CD4-positive, alpha-beta T cell treated with Interleukin-2 at 100 ng/mL for 4 hours (primary cell): ENCODE data around the gene ADRA1B.

ENCODE experiments used
- DNase-seq: peaks from one replicate; pipeline ENCODE4 v3.0.0-alpha.2; 2020; ENCODE audit warnings: low spot score

Gene ADRA1B

GRCh38 chr5:159901772-159902171 lies 14.5 kb upstream of the ADRA1B start:
- no peak for DNase-seq

DNA sequence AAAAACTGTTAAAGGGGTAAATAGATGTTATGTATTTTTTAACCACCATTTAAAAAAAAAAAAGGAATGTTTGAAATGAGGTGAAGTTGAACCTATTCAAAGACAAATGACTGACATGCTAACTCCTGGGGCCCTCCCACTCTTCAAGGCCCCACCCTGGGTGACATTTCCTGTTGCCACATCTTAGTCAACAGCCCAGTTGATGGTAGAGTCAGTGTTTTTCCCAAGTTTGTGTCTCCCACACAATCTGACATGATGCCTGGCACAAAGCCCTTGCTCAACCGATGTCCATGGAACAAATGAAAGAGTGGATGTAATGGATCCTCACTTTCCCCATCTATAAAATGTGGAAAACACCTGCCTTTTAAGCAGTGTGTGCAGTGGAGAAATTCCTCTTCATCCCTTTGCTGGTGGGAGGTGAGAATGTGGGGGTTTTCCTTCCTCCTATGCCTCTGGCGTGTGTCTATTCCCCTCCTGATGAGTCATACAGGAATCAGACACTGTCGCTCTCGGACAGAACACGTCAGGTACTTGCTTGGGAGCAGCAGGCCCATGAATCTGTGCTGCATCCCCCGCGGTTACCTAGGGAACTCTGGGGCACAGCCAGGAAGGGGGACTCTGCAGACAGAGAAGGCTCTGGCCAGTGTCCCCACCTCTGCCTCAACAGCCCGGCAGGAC lies 13.7 kb upstream of the ADRA1B start:
- no peak for DNase-seq

- DNase-seq, result no peak
Measured at GRCh38 chr5:159903131-159903530, 13.2 kb upstream of the ADRA1B start.

GRCh38 chr5:159904874-159905273 lies 11.4 kb upstream of the ADRA1B start:
- DNase-seq, result no peak

GRCh38 chr5:159905496-159905895 lies 10.8 kb upstream of the ADRA1B start:
- no peak for DNase-seq

DNA sequence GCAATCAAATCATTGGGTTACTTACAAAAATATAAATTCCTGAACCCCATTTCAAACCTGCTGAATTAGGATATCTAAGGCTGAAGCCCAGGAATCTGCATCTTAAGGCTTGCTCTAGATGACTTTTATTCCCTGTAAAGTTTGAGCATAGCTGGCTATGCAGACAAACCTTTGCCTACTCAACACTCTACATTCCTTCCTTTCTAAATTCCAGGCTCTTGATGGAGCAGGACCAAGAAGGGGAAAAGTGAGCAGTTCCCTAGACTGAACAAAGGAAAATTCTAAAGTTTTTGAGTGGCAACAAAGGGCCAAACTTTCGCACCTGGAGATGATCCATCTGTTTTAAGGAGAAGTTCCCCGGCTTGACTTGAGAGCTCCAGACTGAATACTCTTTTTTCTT lies 9.8 kb upstream of the ADRA1B start:
- no peak for DNase-seq

DNA sequence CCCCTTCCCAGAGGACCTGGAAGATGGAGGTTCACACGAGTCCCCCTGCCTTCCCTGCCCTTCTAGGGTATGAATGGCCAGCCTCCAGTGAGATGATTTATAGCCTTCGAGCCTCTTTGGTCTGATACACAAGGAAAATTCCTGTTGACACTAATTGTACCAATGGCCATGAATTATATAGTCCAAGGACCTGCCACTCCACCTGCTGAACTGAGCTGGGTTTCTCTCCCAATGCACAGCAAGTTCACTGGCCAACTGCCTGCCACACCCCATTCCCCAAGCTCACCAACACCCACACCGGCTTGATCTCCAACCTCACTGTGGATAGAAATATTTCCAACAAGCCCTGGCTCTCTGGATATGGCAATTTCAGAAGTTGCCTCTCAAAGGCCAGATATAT lies 9.3 kb upstream of the ADRA1B start:
- DNase-seq, result no peak

GRCh38 chr5:159907689-159908590 lies 8.3 kb upstream of the ADRA1B start:
- DNase-seq, result no peak

DNA sequence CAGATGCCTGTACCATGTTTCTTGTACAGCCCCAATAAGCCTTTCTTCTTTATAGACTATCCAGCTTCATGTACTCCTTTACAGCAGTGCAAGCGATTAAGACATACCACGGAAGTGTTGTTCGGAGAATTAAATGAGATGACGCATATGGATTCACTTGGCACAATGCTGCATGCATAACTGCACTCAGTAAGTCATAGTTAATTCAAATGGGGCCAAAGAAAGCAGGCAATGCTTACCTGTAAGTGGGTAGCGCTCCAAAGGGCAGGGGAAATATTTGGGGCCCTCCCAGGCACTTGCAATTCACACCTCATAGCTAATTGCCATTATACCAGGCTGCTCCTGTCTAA lies 7.7 kb upstream of the ADRA1B start:
- no peak for DNase-seq

DNA sequence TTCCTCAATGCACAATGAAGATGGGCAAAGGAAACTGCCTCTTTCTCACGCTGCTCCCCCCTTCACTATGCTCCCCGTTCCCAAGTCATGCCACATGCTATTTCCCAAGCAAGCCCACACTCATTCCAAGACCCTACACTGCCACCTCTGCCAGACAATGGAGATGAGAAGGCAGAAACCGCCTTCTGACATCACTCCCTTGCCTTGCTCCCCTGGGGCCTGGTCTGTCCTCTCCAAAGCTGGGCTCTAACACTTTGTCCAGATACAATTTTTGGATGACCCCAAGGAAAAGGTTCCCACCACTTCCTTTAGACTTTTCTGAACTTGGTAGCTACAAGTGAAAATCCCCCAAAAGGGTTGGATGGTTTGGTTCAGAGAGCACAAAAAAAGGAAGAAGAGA lies 7.2 kb upstream of the ADRA1B start:
- no peak for DNase-seq

GRCh38 chr5:159910207-159910842 lies 6.0 kb upstream of the ADRA1B start:
- DNase-seq, result no peak

DNA sequence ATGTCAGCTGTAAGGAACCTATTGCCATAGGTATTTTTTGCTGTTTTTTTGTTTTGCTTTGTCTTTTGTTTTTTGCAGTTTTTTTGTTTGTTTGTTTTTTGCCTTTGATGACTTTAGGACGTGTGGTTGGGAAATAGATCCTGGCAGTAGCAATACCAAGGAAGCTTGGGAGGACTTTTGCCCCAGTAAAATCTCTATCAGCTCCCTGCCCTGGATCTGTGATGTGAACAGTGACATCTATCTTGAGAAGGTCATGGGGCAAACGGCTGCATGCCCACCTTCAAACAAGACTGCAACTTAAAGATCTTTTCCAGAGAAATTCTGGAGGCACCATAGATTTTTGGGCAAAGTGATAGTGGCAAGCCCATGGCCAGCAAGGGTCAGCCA lies 5.4 kb upstream of the ADRA1B start:
- DNase-seq, result no peak

DNA sequence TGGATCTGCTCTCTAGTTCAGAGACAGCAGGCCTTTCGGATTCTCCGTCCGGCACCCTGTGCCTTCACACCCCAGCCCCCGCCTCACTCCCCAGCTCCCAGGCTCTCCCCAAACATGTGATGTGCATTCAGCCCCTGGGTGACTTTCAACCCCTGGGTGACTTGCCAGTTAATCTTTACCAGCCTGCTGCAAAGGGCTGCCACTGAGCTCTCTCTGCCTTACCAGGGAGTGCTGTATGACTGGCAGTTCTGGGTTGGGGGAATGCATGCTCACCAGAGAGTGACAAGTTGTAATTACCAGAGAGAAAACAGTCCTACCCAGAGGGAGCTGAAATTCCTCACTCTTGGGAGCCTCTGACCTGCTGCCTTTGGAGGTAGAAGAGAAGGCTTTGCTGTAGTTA lies 4.9 kb upstream of the ADRA1B start:
- DNase-seq, result no peak

DNA sequence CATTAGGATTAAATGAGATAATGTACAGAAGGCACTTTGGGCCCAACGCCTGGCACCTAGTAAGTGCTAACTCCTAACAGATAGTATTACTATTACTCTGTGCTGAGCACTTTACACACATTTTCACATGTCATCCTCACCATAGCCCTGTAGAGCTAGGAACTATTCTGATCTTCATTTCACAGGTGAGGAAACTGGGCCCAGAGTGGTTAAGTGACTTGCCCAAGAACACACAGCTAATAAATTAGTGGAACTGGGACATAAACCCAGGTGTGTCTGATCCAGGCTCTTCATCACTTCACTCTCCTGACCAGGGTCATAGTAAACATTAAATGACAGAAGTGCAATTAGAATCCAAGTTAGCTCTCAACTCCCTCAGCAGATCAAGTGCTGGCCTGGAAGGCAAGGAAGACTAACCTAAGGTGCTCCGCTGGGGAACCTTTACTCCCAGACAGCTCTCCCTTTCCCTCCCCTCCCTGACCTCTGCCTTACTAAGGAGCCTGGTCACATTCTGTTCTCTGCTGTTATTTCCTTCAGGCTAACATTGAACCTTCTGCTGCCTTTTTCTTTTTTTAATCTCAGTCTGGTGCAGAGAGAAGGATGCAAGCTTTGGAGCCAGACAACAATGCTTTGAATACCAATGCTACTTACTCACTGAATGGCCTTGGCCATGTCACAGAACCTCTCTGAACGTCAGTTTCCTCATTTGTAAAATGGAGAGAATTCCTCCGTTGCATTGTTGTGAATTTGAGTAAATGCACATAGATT lies 4.1 kb upstream of the ADRA1B start:
- no peak for DNase-seq

GRCh38 chr5:159913048-159913447 lies 3.2 kb upstream of the ADRA1B start:
- DNase-seq, result no peak

- no peak for DNase-seq
Measured at GRCh38 chr5:159913501-159913900, 2.8 kb upstream of the ADRA1B start.

- DNase-seq, result no peak
Measured at GRCh38 chr5:159916841-159917761, 819 bp downstream of the ADRA1B start.

DNA sequence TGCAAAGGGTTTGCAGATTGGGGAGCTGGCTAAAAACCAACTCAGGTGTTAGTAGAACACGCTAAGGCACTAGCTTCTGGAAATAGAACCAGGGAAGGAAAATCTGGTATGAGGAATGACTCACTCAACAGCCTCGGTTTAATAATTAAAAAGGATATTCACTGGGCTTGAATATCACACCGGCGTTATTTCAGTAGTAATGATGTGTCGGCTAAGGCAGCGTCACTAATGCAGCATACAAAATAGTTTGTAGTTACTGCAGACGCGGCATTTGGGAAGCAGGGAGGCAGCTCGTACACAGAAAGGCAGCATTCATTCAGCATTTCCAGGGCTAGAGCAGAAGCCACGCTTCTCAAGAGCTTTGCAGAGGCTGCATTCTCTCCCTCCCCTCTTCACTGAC lies 1.7 kb downstream of the ADRA1B start:
- no peak for DNase-seq

GRCh38 chr5:159921721-159922120 lies 5.4 kb downstream of the ADRA1B start:
- DNase-seq, result no peak

- DNase-seq, result no peak
Measured at GRCh38 chr5:159923008-159923407, 6.7 kb downstream of the ADRA1B start.
